Aortic smooth muscle cell (primary cell): ENCODE data around the gene IRF2BP2. TPM values are rescaled to one million over a fixed set of nuclear protein-coding genes. Genes with fewer than 3 reads are reported as not detected.

Experiments used
- total RNA-seq: library from RNA; depleted of rRNA; stranded (reverse); fragments of >200 nt; gene quantifications from 2 replicates; pipeline ENCODE4 v1.2.3, GENCODE V29; 2014

The IRF2BP2 gene
- total RNA-seq: 74.0 and 81.3 TPM in 2 replicates

DNA sequence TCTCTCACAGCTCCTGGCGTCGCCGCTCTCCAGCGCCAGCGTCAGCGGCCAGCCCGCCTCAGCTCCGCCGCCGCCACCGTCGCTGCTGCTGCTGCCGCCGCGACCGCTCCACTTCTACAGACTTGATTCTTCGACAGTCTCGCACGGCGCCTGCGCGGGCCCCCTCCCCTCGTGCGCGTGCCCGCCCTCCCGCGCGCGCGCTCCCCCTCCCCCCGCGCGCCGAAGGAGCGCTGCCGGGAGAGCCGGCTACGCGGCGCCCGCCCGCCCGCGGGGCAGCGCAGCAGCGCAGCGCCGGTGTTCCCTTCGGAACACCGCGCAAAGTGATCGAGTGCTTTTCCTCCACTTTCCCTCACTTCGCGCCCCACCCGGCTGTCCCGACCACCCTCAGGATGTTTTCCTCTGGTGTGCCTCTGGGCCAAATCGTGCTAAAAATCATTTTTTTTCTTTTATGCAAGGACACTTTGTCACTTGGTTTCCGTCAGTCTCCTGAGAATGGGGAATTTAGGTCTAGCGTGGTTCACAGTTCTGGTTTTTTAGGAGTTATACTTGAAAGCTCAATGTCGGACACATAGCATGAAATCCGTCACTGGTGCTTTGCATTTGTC lies at the start of gene IRF2BP2:
TSS of gene IRF2BP2 (minus strand) at position 118 of the 605 bp plus-strand sequence. CDS start 684 bp downstream, outside the sequence.

Other genes with a start within 250 kb of the IRF2BP2 start
- 12.6 and 16.4 TPM in 2 replicates for gene COA6, start 236.7 kb downstream of the IRF2BP2 start, total RNA-seq
- gene TARBP1, start 131.0 kb downstream of the IRF2BP2 start, total RNA-seq: 19.7 and 22.1 TPM in 2 replicates